Breast epithelium (tissue), 3 donors: ENCODE data around the gene NCOA1.

Source experiments
- CTCF ChIP-seq, 3 donors: fragments of 450-650 bp; IDR thresholded peaks; one replicate each; pipeline ENCODE4 v1.5.1; 2016 to 2017; ENCODE audit warnings: antibody characterized with exemption in 3 of 3, mild to moderate bottlenecking in 3 of 3, moderate library complexity in 3 of 3
- POLR2A ChIP-seq: fragments of 450-650 bp; IDR thresholded peaks from one replicate; pipeline ENCODE4 v1.6.1; 2016; ENCODE audit warnings: antibody characterized with exemption, mild to moderate bottlenecking, moderate library complexity
- POLR2AphosphoS5 ChIP-seq, 3 donors: sonication (generic); formaldehyde crosslinking; IDR thresholded peaks; one replicate each; pipeline ENCODE4 v1.6.1; 2017; ENCODE audit warnings: antibody characterized with exemption in 3 of 3

DNA sequence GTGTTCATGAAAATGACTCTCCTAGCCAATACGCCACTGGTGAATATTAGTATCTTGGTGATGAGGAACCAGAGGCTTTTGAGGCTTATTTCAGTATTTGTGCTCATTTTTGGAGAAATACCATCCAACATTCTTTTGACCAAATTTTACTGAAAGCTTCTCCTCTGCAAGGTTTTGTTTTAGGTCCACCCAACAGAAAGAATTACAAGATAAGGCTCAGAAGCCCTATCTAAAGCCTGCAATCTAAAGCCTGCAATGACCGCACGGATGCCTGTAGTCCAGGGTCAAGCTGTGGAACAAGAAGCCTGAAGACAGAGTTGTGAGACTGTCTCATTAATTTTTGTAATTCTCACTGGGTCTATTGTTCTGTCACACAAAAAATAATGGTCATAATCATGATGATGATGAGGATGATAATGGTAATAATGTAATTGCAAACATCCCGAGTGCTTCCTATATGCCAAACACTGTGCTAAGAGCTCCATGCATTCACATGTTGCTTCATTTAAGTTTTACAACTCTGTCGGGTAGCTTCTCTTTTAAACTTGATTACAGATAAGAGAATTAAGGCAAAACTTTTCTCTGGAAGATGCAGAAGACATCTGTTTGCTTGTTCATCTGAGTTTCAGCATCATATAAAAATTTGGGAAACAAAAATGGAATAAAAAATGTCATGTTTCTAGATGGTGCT is 33.2 kb upstream of the NCOA1 start:
- TF ChIP-seq CTCF (IDR thresholded peaks at IDR 0.05) (no peak), POLR2A (no peak), POLR2AphosphoS5 (IDR thresholded peaks at IDR 0.05) (no peak)
